Kidney epithelial cell (primary cell): Measurements from ENCODE around the gene DIAPH1. TPM values are rescaled to one million over a fixed set of nuclear protein-coding genes. Genes with fewer than 3 reads are reported as not detected.

Source experiments
- DNase-seq: peaks from one replicate; pipeline ENCODE4 v3.0.0-alpha.2; 2010; ENCODE audit warnings: low read depth
- H3K27me3 ChIP-seq: 2 replicates; pipeline ENCODE4 v1.6.0; 2011; ENCODE audit warnings: low read length; ENCODE audit not compliant: control insufficient read depth, insufficient read depth
- H3K36me3 ChIP-seq: 2 replicates; pipeline ENCODE4 v1.5.1; 2011; ENCODE audit warnings: low read length; ENCODE audit not compliant: control insufficient read depth, insufficient read depth
- H3K4me3 ChIP-seq: 2 replicates; pipeline ENCODE4 v1.5.1; 2011; ENCODE audit warnings: low read depth, mild to moderate bottlenecking, control low read depth, low read length
- total RNA-seq: library from RNA; depleted of rRNA; stranded (reverse); fragments of >200 nt; gene quantifications from 2 replicates; pipeline ENCODE4 v1.2.3, GENCODE V29; 2015
- TF ChIP-seq, protein P1 (sequence below): IDR thresholded peaks from 2 replicates; pipeline ENCODE4 v1.5.1; 2011; ENCODE audit warnings: mild to moderate bottlenecking, moderate library complexity, low read length, control low read depth, inconsistent platforms; ENCODE audit not compliant: insufficient read depth, poor library complexity, severe bottlenecking

DIAPH1 gene
- total RNA-seq, 1 donor from 2014 or later, result 103 TPM

DNA sequence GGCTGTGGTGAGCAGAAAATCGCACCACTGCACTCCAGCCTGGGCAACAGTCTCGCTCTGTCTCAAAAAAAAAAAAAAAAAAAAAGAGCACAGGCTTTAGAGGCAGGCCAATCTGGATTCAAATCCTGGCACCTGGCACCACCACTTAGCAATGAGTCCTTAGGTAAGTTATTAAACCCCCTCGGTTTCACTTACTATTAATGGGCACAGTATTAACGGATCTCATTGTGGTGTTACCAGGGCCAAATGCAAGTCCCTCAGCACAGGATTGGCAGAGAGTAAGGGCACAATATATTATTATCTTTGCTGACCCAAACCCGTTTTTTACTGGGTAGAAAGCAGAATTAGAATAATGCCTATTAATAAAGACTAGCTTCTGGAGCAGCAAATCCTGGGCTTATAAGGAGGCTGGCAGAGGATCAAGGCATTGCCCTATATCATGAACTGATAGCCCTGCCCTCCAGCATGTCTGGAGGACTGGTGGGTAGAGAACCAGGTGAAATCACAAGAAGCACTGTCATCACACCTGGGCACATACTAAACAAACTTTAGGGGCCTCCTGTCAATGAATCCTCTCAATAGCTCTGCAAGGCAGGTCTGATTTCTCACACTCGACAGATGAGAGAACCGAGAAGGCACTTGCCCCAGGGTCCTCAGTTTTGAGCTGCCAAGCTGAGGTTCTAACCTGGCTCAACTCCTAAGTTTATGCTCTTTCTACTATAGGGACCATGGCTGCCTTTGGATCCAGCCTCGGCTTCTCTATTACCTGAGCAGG lies 112.2 kb downstream of the DIAPH1 start:
- Histone ChIP-seq H3K27me3 (no peaks in the 10 kb centered on the region), H3K4me3 (no peak overlapping the region), H3K36me3 (peaks cover 2% of the 10 kb centered on the region)
- TF ChIP-seq, protein P1, sequence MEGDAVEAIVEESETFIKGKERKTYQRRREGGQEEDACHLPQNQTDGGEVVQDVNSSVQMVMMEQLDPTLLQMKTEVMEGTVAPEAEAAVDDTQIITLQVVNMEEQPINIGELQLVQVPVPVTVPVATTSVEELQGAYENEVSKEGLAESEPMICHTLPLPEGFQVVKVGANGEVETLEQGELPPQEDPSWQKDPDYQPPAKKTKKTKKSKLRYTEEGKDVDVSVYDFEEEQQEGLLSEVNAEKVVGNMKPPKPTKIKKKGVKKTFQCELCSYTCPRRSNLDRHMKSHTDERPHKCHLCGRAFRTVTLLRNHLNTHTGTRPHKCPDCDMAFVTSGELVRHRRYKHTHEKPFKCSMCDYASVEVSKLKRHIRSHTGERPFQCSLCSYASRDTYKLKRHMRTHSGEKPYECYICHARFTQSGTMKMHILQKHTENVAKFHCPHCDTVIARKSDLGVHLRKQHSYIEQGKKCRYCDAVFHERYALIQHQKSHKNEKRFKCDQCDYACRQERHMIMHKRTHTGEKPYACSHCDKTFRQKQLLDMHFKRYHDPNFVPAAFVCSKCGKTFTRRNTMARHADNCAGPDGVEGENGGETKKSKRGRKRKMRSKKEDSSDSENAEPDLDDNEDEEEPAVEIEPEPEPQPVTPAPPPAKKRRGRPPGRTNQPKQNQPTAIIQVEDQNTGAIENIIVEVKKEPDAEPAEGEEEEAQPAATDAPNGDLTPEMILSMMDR, result no peak
- no peak for DNase-seq

DNA sequence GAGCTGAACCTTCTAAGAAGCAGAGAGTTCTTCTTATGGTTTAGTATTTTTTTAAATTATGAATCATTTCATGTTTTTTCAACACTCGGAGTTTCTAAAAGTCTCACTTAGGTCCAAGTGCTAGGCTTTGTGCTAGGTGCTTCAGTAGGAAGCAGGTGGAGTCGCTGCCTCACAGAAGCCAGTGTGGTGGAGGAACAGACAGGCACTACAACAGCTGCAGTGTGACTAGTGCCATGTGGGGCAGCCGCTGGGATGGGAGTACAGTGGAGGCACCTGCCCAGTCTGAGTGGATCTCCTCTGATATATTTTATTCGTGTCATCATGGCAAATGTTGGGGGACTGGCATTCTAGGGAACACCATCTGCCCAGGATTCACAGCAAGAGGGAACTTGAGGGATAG lies 114.6 kb downstream of the DIAPH1 start:
- no peak for DNase-seq
- Histone ChIP-seq H3K36me3 (no peaks in the 10 kb centered on the region), H3K4me3 (no peak overlapping the region), H3K27me3 (no peaks in the 10 kb centered on the region)
- TF ChIP-seq, protein P1, result no peak

DNA sequence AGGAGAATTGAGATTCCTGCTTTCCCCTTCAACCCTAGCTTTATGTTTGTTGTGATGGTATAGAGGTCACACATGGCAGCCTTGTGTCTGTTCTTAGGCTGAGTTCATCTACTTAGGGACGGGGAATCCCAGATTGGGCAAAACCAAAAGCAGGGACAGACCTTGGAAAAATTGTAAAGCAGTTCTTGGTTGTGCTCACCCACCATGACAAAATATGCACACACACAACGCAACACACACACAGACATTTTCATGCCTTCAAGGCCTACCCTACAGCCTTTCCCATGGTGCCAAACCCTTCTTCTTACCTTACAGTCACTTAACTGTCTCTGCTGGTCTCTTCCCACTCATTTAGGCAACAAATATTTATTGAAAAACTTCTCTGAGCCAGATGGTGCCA lies 115.1 kb downstream of the DIAPH1 start:
- TF ChIP-seq, protein P1, result no peak
- H3K36me3 ChIP-seq, result no peaks in the 10 kb centered on the region
- no peak for DNase-seq
- H3K27me3 ChIP-seq, result no peaks in the 10 kb centered on the region
- H3K4me3 ChIP-seq, result no peak overlapping the region

DNA sequence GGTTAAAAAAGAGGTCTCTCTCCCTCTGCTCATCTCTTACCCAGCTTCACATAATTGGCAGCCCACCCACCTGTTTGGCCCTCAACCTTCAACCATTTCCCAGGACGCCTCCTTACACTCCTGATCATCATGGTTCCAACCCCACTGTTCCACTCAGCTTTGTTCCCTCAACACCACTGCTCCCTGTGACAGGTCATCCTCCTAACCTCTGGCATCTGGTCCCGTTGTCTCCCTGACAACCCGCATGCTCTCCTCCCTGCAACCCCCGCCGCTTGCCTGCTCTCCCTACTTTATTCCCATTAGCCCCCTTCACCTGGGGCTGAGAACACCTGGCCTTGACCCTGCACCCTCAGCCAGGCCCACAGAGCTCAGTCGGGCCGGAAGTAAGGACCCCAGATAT lies 117.0 kb downstream of the DIAPH1 start:
- TF ChIP-seq, protein P1, result no peak
- H3K36me3 ChIP-seq, result no peaks in the 10 kb centered on the region

DNA sequence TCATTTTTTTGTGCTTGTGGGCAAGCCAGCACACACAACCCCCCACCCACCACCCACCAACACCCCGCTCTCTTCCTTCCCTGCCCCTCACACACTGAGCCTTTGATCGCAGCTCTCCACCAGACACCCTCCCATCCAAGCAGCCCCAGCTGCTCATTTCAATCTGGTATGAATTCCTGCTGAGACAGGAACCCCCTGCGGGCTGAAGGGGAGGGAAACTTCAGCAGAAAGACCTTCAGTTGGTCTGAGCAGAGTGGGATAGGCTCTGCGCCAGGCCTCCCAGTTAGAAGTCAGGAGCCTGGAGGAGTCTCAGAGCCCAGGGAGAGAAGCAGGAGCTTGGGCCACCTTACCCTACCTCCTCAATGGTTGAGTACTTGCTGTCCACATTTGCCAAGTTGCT lies 122.8 kb downstream of the DIAPH1 start:
- TF ChIP-seq, protein P1, result no peak
- no peak for DNase-seq
- peaks cover 19% of the 10 kb centered on the region for H3K27me3 ChIP-seq
- H3K36me3 ChIP-seq, result no peaks in the 10 kb centered on the region
- H3K4me3 ChIP-seq, result no peak overlapping the region

More for the DNA sequence above, 117.0 kb downstream of the DIAPH1 start:
- Histone ChIP-seq H3K27me3 (no peaks in the 10 kb centered on the region), H3K4me3 (no peak overlapping the region)
- DNase-seq, result no peak

DNA sequence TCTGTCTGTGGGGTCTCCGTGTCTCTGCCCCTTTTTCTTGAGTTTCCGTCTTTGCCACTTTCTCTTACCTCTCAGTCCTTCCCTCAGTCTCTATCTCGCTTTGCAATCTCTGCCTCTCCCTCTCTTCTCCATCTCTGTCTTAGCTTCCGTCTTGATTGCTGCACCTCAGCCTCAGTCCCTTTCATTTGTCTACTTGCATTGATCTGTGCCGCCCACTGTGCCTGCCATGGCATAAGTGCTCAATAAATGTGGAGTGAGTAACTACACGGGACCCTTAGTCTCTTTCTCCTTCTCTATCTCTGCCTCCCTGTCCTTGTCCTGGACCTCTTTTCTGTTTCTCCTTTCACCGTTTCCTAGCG lies 123.4 kb downstream of the DIAPH1 start:
- Histone ChIP-seq H3K27me3 (peaks cover 23% of the 10 kb centered on the region), H3K36me3 (no peaks in the 10 kb centered on the region)
- TF ChIP-seq, protein P1, result no peak

More for the DNA sequence above, 123.4 kb downstream of the DIAPH1 start:
- DNase-seq, result no peak
- no peak overlapping the region for H3K4me3 ChIP-seq
